Keratinocyte (primary cell): Measurements from ENCODE around the gene DHRS12. TPM values are rescaled to one million over a fixed set of nuclear protein-coding genes. Genes with fewer than 3 reads are reported as not detected.

Experiments
- DNase-seq: peaks from one replicate; pipeline ENCODE4 v3.0.0-alpha.2; 2011; ENCODE audit warnings: low read depth, missing footprints, low spot score
- FAIRE-seq: peaks from 2 replicates; lab custom pipeline; 2011; peaks lifted over from hg19 to GRCh38; lab: Jason Lieb, UNC
- H2AFZ ChIP-seq: 2 replicates; pipeline ENCODE4 v1.6.0; 2012; ENCODE audit warnings: low read length, control low read depth, inconsistent platforms; ENCODE audit not compliant: control insufficient read depth
- H3K27ac ChIP-seq: 2 replicates; pipeline ENCODE4 v1.5.1; 2011; ENCODE audit warnings: low read length; ENCODE audit not compliant: control insufficient read depth, insufficient read depth
- H3K27me3 ChIP-seq: 3 replicates; pipeline ENCODE4 v1.6.0; 2011; ENCODE audit warnings: low read length; ENCODE audit not compliant: control insufficient read depth, insufficient read depth; ENCODE audit errors: extremely low read depth
- H3K36me3 ChIP-seq, 2 experiments: 2 replicates in 1 of 2; 3 replicates in 1 of 2; pipeline ENCODE4 v1.5.1; 2011; ENCODE audit warnings: low read length in 2 of 2, mild to moderate bottlenecking in 1 of 2; ENCODE audit not compliant: control insufficient read depth in 2 of 2, insufficient read depth in 2 of 2; ENCODE audit errors: extremely low read depth in 1 of 2
- H3K4me1 ChIP-seq: 3 replicates; pipeline ENCODE4 v1.5.1; 2011; ENCODE audit warnings: low read length; ENCODE audit not compliant: control insufficient read depth, insufficient read depth; ENCODE audit errors: extremely low read depth
- H3K4me2 ChIP-seq: 3 replicates; pipeline ENCODE4 v1.6.0; 2011; ENCODE audit warnings: low read depth, low read length; ENCODE audit not compliant: control insufficient read depth, insufficient read depth; ENCODE audit errors: extremely low read depth
- H3K4me3 ChIP-seq, 3 experiments: fragments of 200-600 bp in 1 of 3; sonication (generic) in 1 of 3; 2 replicates in 2 of 3; 3 replicates in 1 of 3; pipeline ENCODE4 v1.5.1; 2011 to 2016; ENCODE audit warnings: low read length in 3 of 3, mild to moderate bottlenecking in 3 of 3, control low read depth in 2 of 3, inconsistent platforms in 1 of 3, low read depth in 1 of 3, mixed read lengths in 1 of 3, mixed run types in 1 of 3, moderate library complexity in 1 of 3; ENCODE audit not compliant: control insufficient read depth in 2 of 3, insufficient read depth in 2 of 3; ENCODE audit errors: extremely low read depth in 1 of 3
- H3K79me2 ChIP-seq: 2 replicates; pipeline ENCODE4 v1.6.0; 2012; ENCODE audit warnings: low read length; ENCODE audit not compliant: control insufficient read depth, insufficient read depth
- H3K9ac ChIP-seq: 3 replicates; pipeline ENCODE4 v1.6.0; 2011; ENCODE audit warnings: low read length; ENCODE audit not compliant: control insufficient read depth, insufficient read depth; ENCODE audit errors: extremely low read depth
- H3K9me1 ChIP-seq: 3 replicates; pipeline ENCODE4 v1.6.0; 2011; ENCODE audit warnings: low read length; ENCODE audit not compliant: control insufficient read depth, insufficient read depth; ENCODE audit errors: extremely low read depth
- H3K9me3 ChIP-seq: 2 replicates; pipeline ENCODE4 v1.5.1; 2012; ENCODE audit warnings: low read depth, low read length; ENCODE audit not compliant: control insufficient read depth
- H4K20me1 ChIP-seq: 3 replicates; pipeline ENCODE4 v1.6.0; 2011; ENCODE audit warnings: low read length; ENCODE audit not compliant: control insufficient read depth, insufficient read depth; ENCODE audit errors: extremely low read depth
- EZH2 ChIP-seq: IDR thresholded peaks from one replicate; pipeline ENCODE4 v1.6.1; 2012; ENCODE audit warnings: inconsistent platforms, mild to moderate bottlenecking, low read length, moderate library complexity
- dilution Hi-C: fragments of 300-500 bp; cut with MboI; formaldehyde crosslinking; loops from one replicate; pipeline ENCODE4 v1.7.0; 2020; ENCODE audit warnings: low sequenced_read_pairs; ENCODE audit not compliant: extremely low pct_ligation_motif_present
- polyA plus RNA-seq, 5 experiments: library from polyadenylated mRNA; depleted of rRNA in 3 of 5; stranded (reverse) in 3 of 5; stranded (forward) in 1 of 5; unstranded in 1 of 5; fragments of >200 nt; gene quantifications; 1 replicate in 1 of 5; 2 replicates in 3 of 5; 3 replicates in 1 of 5; pipeline versions ENCODE4 v1.2.1 to v1.2.3, GENCODE V29; 2011 to 2012; ENCODE audit warnings: missing spikeins in 2 of 5, low read depth in 1 of 5, low replicate concordance in 1 of 5
- TF ChIP-seq, protein P1 (sequence below), 3 experiments: IDR thresholded peaks in 1 of 3; conservative IDR thresholded peaks in 1 of 3; optimal IDR thresholded peaks in 1 of 3; 2 replicates in 2 of 3; 3 replicates in 1 of 3; pipeline versions ENCODE3 to v1.5.1; 2011; ENCODE audit warnings: low read length in 3 of 3, mild to moderate bottlenecking in 3 of 3, moderate library complexity in 2 of 3, control low read depth in 1 of 3, inconsistent platforms in 1 of 3; ENCODE audit not compliant: insufficient read depth in 2 of 3; ENCODE audit errors: extremely low read depth in 1 of 3

Gene DHRS12
- polyA plus RNA-seq, 1 donor (not counting 4 experiments of a cell fraction or from before 2014, with no cell fraction given): 6.1 TPM

DNA sequence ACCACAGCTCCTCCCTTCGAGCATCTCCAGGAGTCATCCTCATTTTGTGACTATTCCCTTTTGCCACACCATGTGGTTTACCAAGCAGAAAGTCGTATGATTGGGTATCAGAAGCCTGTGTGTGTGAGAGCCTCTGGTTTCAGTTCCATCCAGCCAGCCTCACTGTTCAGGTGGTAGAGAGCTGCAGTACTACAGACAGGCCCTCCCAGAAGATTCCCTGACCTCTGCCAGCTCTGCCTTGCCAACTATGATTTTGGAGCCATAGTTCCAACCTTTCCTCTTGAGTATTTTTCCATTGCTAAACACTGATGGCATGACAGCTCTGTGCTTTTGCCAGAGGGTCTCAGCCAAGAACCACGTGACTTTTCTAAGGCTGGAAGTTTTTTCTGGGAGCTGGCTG is 82.5 kb downstream of the DHRS12 start:
- no peak overlapping the region for H3K27ac ChIP-seq
- peaks cover 8% of the 10 kb centered on the region for H3K79me2 ChIP-seq
- no peaks in the 10 kb centered on the region for H4K20me1 ChIP-seq
- H3K9ac ChIP-seq: no peak overlapping the region
- H3K4me1 ChIP-seq: no peaks in the 10 kb centered on the region
- no peak overlapping the region for H3K4me3 ChIP-seq
- dilution Hi-C loops: no loop called here
- TF ChIP-seq, protein P1, sequence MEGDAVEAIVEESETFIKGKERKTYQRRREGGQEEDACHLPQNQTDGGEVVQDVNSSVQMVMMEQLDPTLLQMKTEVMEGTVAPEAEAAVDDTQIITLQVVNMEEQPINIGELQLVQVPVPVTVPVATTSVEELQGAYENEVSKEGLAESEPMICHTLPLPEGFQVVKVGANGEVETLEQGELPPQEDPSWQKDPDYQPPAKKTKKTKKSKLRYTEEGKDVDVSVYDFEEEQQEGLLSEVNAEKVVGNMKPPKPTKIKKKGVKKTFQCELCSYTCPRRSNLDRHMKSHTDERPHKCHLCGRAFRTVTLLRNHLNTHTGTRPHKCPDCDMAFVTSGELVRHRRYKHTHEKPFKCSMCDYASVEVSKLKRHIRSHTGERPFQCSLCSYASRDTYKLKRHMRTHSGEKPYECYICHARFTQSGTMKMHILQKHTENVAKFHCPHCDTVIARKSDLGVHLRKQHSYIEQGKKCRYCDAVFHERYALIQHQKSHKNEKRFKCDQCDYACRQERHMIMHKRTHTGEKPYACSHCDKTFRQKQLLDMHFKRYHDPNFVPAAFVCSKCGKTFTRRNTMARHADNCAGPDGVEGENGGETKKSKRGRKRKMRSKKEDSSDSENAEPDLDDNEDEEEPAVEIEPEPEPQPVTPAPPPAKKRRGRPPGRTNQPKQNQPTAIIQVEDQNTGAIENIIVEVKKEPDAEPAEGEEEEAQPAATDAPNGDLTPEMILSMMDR (optimal IDR thresholded peaks at IDR 0.05 in 1 of 3, IDR thresholded peaks at IDR 0.05 in 1 of 3, conservative IDR thresholded peaks at IDR 0.05 in 1 of 3; ENCODE audit: extremely low read depth in 1 of 3, insufficient read depth in 2 of 3, low read length in 3 of 3): no peak
- TF ChIP-seq EZH2: no peak
- DNase-seq (no peak), FAIRE-seq (no peak)
- H3K27me3 ChIP-seq: no peaks in the 10 kb centered on the region
- no peak overlapping the region for H3K4me2 ChIP-seq
- peaks cover 2 to 18% of the 10 kb centered on the region in 2 experiments for H3K36me3 ChIP-seq
- H2AFZ ChIP-seq: no peak overlapping the region
- H3K9me1 ChIP-seq: no peaks in the 10 kb centered on the region
- H3K9me3 ChIP-seq: no peaks in the 10 kb centered on the region

DNA sequence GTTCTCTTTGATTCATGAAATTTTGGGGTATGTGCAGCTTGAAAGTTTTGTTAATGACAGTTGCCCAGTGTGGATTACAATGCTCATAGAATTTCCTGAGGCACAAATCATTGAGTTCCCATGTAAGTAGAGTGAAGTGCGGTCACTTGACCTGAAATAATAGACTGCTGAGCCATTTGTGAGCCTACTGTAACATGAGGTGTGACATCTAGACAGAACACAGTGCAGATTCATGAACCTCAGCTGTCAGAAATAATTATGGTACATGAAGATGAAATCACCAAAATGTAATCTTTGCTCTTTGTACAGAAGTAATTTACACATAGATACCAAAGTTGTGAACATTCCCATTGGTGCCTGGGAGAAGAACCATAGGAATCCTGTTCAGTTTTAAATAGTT is 84.6 kb downstream of the DHRS12 start:
- no peak overlapping the region for H3K9ac ChIP-seq
- no peak overlapping the region for H3K27ac ChIP-seq
- FAIRE-seq (no peak), DNase-seq (no peak)
- H3K9me3 ChIP-seq: no peaks in the 10 kb centered on the region
- H3K79me2 ChIP-seq: peaks cover 12% of the 10 kb centered on the region
- no peaks in the 10 kb centered on the region for H3K27me3 ChIP-seq
- H4K20me1 ChIP-seq: no peaks in the 10 kb centered on the region
- no peak overlapping the region for H3K4me3 ChIP-seq
- no peak overlapping the region for H2AFZ ChIP-seq
- peaks cover 2 to 11% of the 10 kb centered on the region in 2 experiments for H3K36me3 ChIP-seq
- TF ChIP-seq EZH2: no peak
- TF ChIP-seq, protein P1 (optimal IDR thresholded peaks at IDR 0.05 in 1 of 3, IDR thresholded peaks at IDR 0.05 in 1 of 3, conservative IDR thresholded peaks at IDR 0.05 in 1 of 3; ENCODE audit: extremely low read depth in 1 of 3, insufficient read depth in 2 of 3, low read length in 3 of 3): no peak
- dilution Hi-C loops: no loop called here
- H3K4me2 ChIP-seq: no peak overlapping the region
- peaks cover 16% of the 10 kb centered on the region for H3K4me1 ChIP-seq
- H3K9me1 ChIP-seq: no peaks in the 10 kb centered on the region

Other genes starting within 250 kb of the DHRS12 start
- gene WDFY2, start 219.7 kb downstream of the DHRS12 start, polyA plus RNA-seq: 12.7 to 18.6 TPM (median 17.0 TPM) in 3 replicates
- 0.01 TPM in 1 of 3 replicates, not detected in the others for gene TMEM272, start 41.0 kb upstream of the DHRS12 start, polyA plus RNA-seq
- gene CCDC70, start 57.8 kb upstream of the DHRS12 start, polyA plus RNA-seq: not detected in 3 replicates
- gene ATP7B, start 207.3 kb upstream of the DHRS12 start, polyA plus RNA-seq: 5.2 to 7.4 TPM (median 7.2 TPM) in 3 replicates
- 9.8 to 17.4 TPM (median 14.2 TPM) in 3 replicates for gene ALG11, start 208.2 kb upstream of the DHRS12 start, polyA plus RNA-seq
- 9.5 to 10.8 TPM (median 9.7 TPM) in 3 replicates for gene UTP14C, start 220.5 kb upstream of the DHRS12 start, polyA plus RNA-seq